ENCODE measurements around the gene DSCAM.
"Not testable (repeated sequence)": the region's sequence is repeated elsewhere in the genome, so short reads cannot be mapped to it uniquely, and the experiment has no call there.

Gene DSCAM

GRCh38 chr21:40318371-40318770 lies 528.6 kb downstream of the DSCAM start:
- DNase-seq (ENCODE audit: low read depth) = no peak

- no peak for DNase-seq (ENCODE audit: low read depth)
Measured at GRCh38 chr21:40316104-40316503, 530.9 kb downstream of the DSCAM start.

GRCh38 chr21:40315626-40316025 lies 531.3 kb downstream of the DSCAM start:
- no peak for DNase-seq (ENCODE audit: low read depth)

- DNase-seq (ENCODE audit: low read depth) = no peak
Measured at GRCh38 chr21:40313260-40313659, 533.7 kb downstream of the DSCAM start.

GRCh38 chr21:40300300-40300699 lies 546.7 kb downstream of the DSCAM start:
- DNase-seq (ENCODE audit: low read depth) = no peak

GRCh38 chr21:40299451-40299850 lies 547.5 kb downstream of the DSCAM start:
- DNase-seq (ENCODE audit: low read depth) = no peak

GRCh38 chr21:40294345-40294744 lies 552.6 kb downstream of the DSCAM start:
- no peak for DNase-seq (ENCODE audit: low read depth)

- DNase-seq (ENCODE audit: low read depth) = no peak
Measured at GRCh38 chr21:40291560-40291959, 555.4 kb downstream of the DSCAM start.

GRCh38 chr21:40284409-40284808 lies 562.5 kb downstream of the DSCAM start:
- DNase-seq (ENCODE audit: low read depth) = no peak

- no peak for DNase-seq (ENCODE audit: low read depth)
Measured at GRCh38 chr21:40282912-40283886, 563.8 kb downstream of the DSCAM start.

GRCh38 chr21:40278345-40278744 lies 568.6 kb downstream of the DSCAM start:
- DNase-seq (ENCODE audit: low read depth) = no peak

- no peak for DNase-seq (ENCODE audit: low read depth)
Measured at GRCh38 chr21:40276001-40276400, 571.0 kb downstream of the DSCAM start.

GRCh38 chr21:40272037-40272436 lies 574.9 kb downstream of the DSCAM start:
- DNase-seq (ENCODE audit: low read depth) = no peak

GRCh38 chr21:40271164-40271563 lies 575.8 kb downstream of the DSCAM start:
- no peak for DNase-seq (ENCODE audit: low read depth)

- DNase-seq (ENCODE audit: low read depth) = no peak
Measured at GRCh38 chr21:40270047-40270446, 576.9 kb downstream of the DSCAM start.

- no peak for DNase-seq (ENCODE audit: low read depth)
Measured at GRCh38 chr21:40269239-40269638, 577.7 kb downstream of the DSCAM start.

GRCh38 chr21:40258456-40258855 lies 588.5 kb downstream of the DSCAM start:
- not testable (repeated sequence) for DNase-seq (ENCODE audit: low read depth)

- DNase-seq (ENCODE audit: low read depth) = no peak
Measured at GRCh38 chr21:40257342-40257741, 589.6 kb downstream of the DSCAM start.

- DNase-seq (ENCODE audit: low read depth) = no peak
Measured at GRCh38 chr21:40255518-40256444, 591.2 kb downstream of the DSCAM start.

GRCh38 chr21:40254540-40255465 lies 592.2 kb downstream of the DSCAM start:
- DNase-seq (ENCODE audit: low read depth) = no peak

GRCh38 chr21:40253112-40253511 lies 593.8 kb downstream of the DSCAM start:
- DNase-seq (ENCODE audit: low read depth) = no peak

Data from activated T-cell treated with anti-CD3 and anti-CD28 coated beads for 24 hours (primary cell).